ENCODE results near the gene TUBG2.
"Not testable (repeated sequence)": the region's sequence is repeated elsewhere in the genome, so short reads cannot be mapped to it uniquely, and the experiment has no call there.

DNA sequence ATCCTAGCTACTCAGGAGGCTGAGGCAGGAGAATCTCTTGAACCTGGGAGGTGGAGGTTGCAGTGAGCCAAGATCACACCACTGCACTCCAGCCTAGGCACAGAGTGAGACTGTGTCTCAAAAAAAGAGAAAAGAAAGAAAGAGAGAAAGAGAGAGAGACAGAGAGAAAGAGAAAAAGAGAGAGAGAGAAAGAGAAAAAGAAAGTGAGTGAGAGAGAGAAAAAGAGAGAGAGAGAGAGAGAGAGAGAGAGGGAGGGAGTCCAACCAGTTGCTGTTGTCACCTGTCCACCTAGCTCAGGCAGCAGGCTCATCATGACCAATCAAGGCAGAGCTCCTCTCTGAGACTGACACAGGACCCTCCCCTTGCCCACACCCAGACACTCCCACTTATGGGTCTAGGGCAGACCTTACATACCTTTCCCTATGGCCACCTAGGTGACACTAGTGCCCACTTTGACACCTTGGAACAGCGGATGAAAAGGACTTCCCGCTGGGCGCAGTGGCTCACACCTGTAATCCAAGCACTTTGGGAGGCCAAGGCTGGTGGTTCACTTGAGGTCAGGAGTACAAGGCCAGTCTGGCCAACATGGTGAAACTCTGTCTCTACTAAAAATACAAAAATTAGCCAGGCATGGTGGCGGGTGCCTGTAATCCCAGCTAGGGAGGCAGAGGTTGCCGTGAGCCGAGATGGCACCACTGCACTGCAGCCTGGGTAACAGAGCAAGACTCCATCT is 31.9 kb upstream of the TUBG2 start:
- not testable (repeated sequence) for TF ChIP-seq EZH2 (IDR thresholded peaks at IDR 0.05); POLR2AphosphoS5 (IDR thresholded peaks at IDR 0.05; ENCODE audit: borderline replicate concordance, low read depth, low read length)

Data from SK-N-MC (cell line).